ENCODE results near the gene MMP24.

MMP24 gene

GRCh38 chr20:35290186-35290886, 63.8 kb downstream of the MMP24 start:
- H3K36me3 ChIP-seq (ENCODE audit: control insufficient read depth in 4 of 4, insufficient read depth in 4 of 4, low read length in 3 of 4): no peaks in the 10 kb centered on the region
- POLR2A ChIA-PET: no interaction called here

GRCh38 chr20:35290887-35291417, 64.5 kb downstream of the MMP24 start:
- 94% methylated on average over 4 of the region's 7 CpGs for WGBS (ENCODE audit: insufficient coverage)
- ChIA-PET CTCF (interaction anchor here (1.3 to 4.3 kb wide), 2 partner anchors 13 to 30 kb away, joined by 3 to 17 read pairs; no protein-coding TSS in a partner anchor), POLR2A (no interaction called here)
- Histone ChIP-seq H3K27ac (ENCODE audit: insufficient read depth in 1 of 2, low read depth in 1 of 2, low read length in 2 of 2, poor library complexity in 1 of 2, severe bottlenecking in 2 of 2) (no peak overlapping the region), H3K27me3 (replicated peaks in 2 of 5; ENCODE audit: control insufficient read depth in 4 of 5, insufficient read depth in 5 of 5, low read length in 4 of 5) (no peaks in the 10 kb centered on the region), H3K4me1 (ENCODE audit: control extremely low read depth in 1 of 4, control insufficient read depth in 4 of 4, insufficient read depth in 4 of 4, low read length in 3 of 4) (peaks cover 0 to 1% (median 0%) of the 10 kb centered on the region in 4 experiments), H3K9me3 (ENCODE audit: control extremely low read depth in 1 of 5, control insufficient read depth in 4 of 5, insufficient read depth in 2 of 5, low read depth in 1 of 5, low read length in 4 of 5) (no peaks in the 10 kb centered on the region), H3K4me3 (ENCODE audit: control insufficient read depth in 1 of 7, extremely low read depth in 1 of 7, insufficient read depth in 4 of 7, low read depth in 2 of 7, low read length in 6 of 7) (no peak overlapping the region), H3K36me3 (ENCODE audit: control insufficient read depth in 4 of 4, insufficient read depth in 4 of 4, low read length in 3 of 4) (no peaks in the 10 kb centered on the region)
- no peak for DNase-seq

More at GRCh38 chr20:35290186-35290886, 63.8 kb downstream of the MMP24 start:
- H3K27ac ChIP-seq (ENCODE audit: insufficient read depth in 1 of 2, low read depth in 1 of 2, low read length in 2 of 2, poor library complexity in 1 of 2, severe bottlenecking in 2 of 2): no peak overlapping the region
- no peaks in the 10 kb centered on the region for H3K9me3 ChIP-seq (ENCODE audit: control extremely low read depth in 1 of 5, control insufficient read depth in 4 of 5, insufficient read depth in 2 of 5, low read depth in 1 of 5, low read length in 4 of 5)
- CTCF ChIA-PET: interaction anchor here (1.3 to 4.3 kb wide), 2 partner anchors 14 to 30 kb away, joined by 3 to 17 read pairs; no protein-coding TSS in a partner anchor
- H3K4me3 ChIP-seq (ENCODE audit: control insufficient read depth in 1 of 7, extremely low read depth in 1 of 7, insufficient read depth in 4 of 7, low read depth in 2 of 7, low read length in 6 of 7): no peak overlapping the region
- 93% methylated on average over 7 of the region's 7 CpGs for WGBS (ENCODE audit: insufficient coverage)
- no peaks in the 10 kb centered on the region for H3K27me3 ChIP-seq (replicated peaks in 2 of 5; ENCODE audit: control insufficient read depth in 4 of 5, insufficient read depth in 5 of 5, low read length in 4 of 5)
- no peak for DNase-seq
- H3K4me1 ChIP-seq (ENCODE audit: control extremely low read depth in 1 of 4, control insufficient read depth in 4 of 4, insufficient read depth in 4 of 4, low read length in 3 of 4): no peaks in the 10 kb centered on the region

- peaks cover 0 to 2% (median 0%) of the 10 kb centered on the region in 4 experiments for H3K4me1 ChIP-seq (ENCODE audit: control extremely low read depth in 1 of 4, control insufficient read depth in 4 of 4, insufficient read depth in 4 of 4, low read length in 3 of 4)
- no peak for DNase-seq
- CTCF ChIA-PET: interaction anchor here (1.3 to 4.3 kb wide), 2 partner anchors 12 kb away, joined by 3 to 17 read pairs; no protein-coding TSS in a partner anchor
- POLR2A ChIA-PET: no interaction called here
- no peak within 1 kb of the TSS for H3K4me3 ChIP-seq (ENCODE audit: control insufficient read depth in 1 of 7, extremely low read depth in 1 of 7, insufficient read depth in 4 of 7, low read depth in 2 of 7, low read length in 6 of 7)
- H3K27me3 ChIP-seq (replicated peaks in 2 of 5; ENCODE audit: control insufficient read depth in 4 of 5, insufficient read depth in 5 of 5, low read length in 4 of 5): no peaks in the 10 kb centered on the region
- H3K36me3 ChIP-seq (ENCODE audit: control insufficient read depth in 4 of 4, insufficient read depth in 4 of 4, low read length in 3 of 4): no peaks in the 10 kb centered on the region
- 94% methylated on average over 37 of the region's 40 CpGs for WGBS (ENCODE audit: insufficient coverage)
- no peaks in the 10 kb centered on the region for H3K9me3 ChIP-seq (ENCODE audit: control extremely low read depth in 1 of 5, control insufficient read depth in 4 of 5, insufficient read depth in 2 of 5, low read depth in 1 of 5, low read length in 4 of 5)
- H3K27ac ChIP-seq (ENCODE audit: insufficient read depth in 1 of 2, low read depth in 1 of 2, low read length in 2 of 2, poor library complexity in 1 of 2, severe bottlenecking in 2 of 2): no peak within 1 kb of the TSS
Measured at GRCh38 chr20:35291654-35292503, 65.4 kb downstream of the MMP24 start, which contains the start of gene FAM83C. TSS of gene FAM83C (minus strand) at chr20:35292425. CDS start at chr20:35292304, 121 bp downstream.

GRCh38 chr20:35292504-35293285, 66.2 kb downstream of the MMP24 start:
- H3K4me1 ChIP-seq (ENCODE audit: control extremely low read depth in 1 of 4, control insufficient read depth in 4 of 4, insufficient read depth in 4 of 4, low read length in 3 of 4): peaks cover 0 to 2% (median 0%) of the 10 kb centered on the region in 4 experiments
- ChIA-PET CTCF (interaction anchor here (1.3 kb wide), 1 partner anchor 11 kb away, joined by 3 read pairs; no protein-coding TSS in a partner anchor), POLR2A (no interaction called here)
- no peak for DNase-seq
- no peaks in the 10 kb centered on the region for H3K9me3 ChIP-seq (ENCODE audit: control extremely low read depth in 1 of 5, control insufficient read depth in 4 of 5, insufficient read depth in 2 of 5, low read depth in 1 of 5, low read length in 4 of 5)
- no peaks in the 10 kb centered on the region for H3K27me3 ChIP-seq (replicated peaks in 2 of 5; ENCODE audit: control insufficient read depth in 4 of 5, insufficient read depth in 5 of 5, low read length in 4 of 5)
- no peaks in the 10 kb centered on the region for H3K36me3 ChIP-seq (ENCODE audit: control insufficient read depth in 4 of 4, insufficient read depth in 4 of 4, low read length in 3 of 4)
- no peak overlapping the region for H3K27ac ChIP-seq (ENCODE audit: insufficient read depth in 1 of 2, low read depth in 1 of 2, low read length in 2 of 2, poor library complexity in 1 of 2, severe bottlenecking in 2 of 2)
- WGBS (ENCODE audit: insufficient coverage): 95% methylated on average over 18 of the region's 23 CpGs
- no peak overlapping the region for H3K4me3 ChIP-seq (ENCODE audit: control insufficient read depth in 1 of 7, extremely low read depth in 1 of 7, insufficient read depth in 4 of 7, low read depth in 2 of 7, low read length in 6 of 7)

- H3K9me3 ChIP-seq (ENCODE audit: control extremely low read depth in 1 of 5, control insufficient read depth in 4 of 5, insufficient read depth in 2 of 5, low read depth in 1 of 5, low read length in 4 of 5): no peaks in the 10 kb centered on the region
- H3K4me3 ChIP-seq (ENCODE audit: control insufficient read depth in 1 of 7, extremely low read depth in 1 of 7, insufficient read depth in 4 of 7, low read depth in 2 of 7, low read length in 6 of 7): no peak overlapping the region
- DNase-seq: no peak
- no peaks in the 10 kb centered on the region for H3K36me3 ChIP-seq (ENCODE audit: control insufficient read depth in 4 of 4, insufficient read depth in 4 of 4, low read length in 3 of 4)
- POLR2A ChIA-PET: no interaction called here
- CTCF ChIA-PET: interaction anchor here (0.6 to 1.3 kb wide), 3 partner anchors 10 to 93 kb away, joined by 3 read pairs; no protein-coding TSS in a partner anchor
- H3K27me3 ChIP-seq (replicated peaks in 2 of 5; ENCODE audit: control insufficient read depth in 4 of 5, insufficient read depth in 5 of 5, low read length in 4 of 5): no peaks in the 10 kb centered on the region
- H3K27ac ChIP-seq (ENCODE audit: insufficient read depth in 1 of 2, low read depth in 1 of 2, low read length in 2 of 2, poor library complexity in 1 of 2, severe bottlenecking in 2 of 2): no peak overlapping the region
- 97% methylated on average over 13 of the region's 19 CpGs for WGBS (ENCODE audit: insufficient coverage)
- peaks cover 0 to 2% (median 0%) of the 10 kb centered on the region in 4 experiments for H3K4me1 ChIP-seq (ENCODE audit: control extremely low read depth in 1 of 4, control insufficient read depth in 4 of 4, insufficient read depth in 4 of 4, low read length in 3 of 4)
Measured at GRCh38 chr20:35293303-35294292, 67.1 kb downstream of the MMP24 start.

GRCh38 chr20:35294293-35294685, 67.8 kb downstream of the MMP24 start:
- Histone ChIP-seq H3K4me3 (ENCODE audit: control insufficient read depth in 1 of 7, extremely low read depth in 1 of 7, insufficient read depth in 4 of 7, low read depth in 2 of 7, low read length in 6 of 7) (no peak overlapping the region), H3K9me3 (ENCODE audit: control extremely low read depth in 1 of 5, control insufficient read depth in 4 of 5, insufficient read depth in 2 of 5, low read depth in 1 of 5, low read length in 4 of 5) (no peaks in the 10 kb centered on the region), H3K27ac (ENCODE audit: insufficient read depth in 1 of 2, low read depth in 1 of 2, low read length in 2 of 2, poor library complexity in 1 of 2, severe bottlenecking in 2 of 2) (no peak overlapping the region), H3K27me3 (replicated peaks in 2 of 5; ENCODE audit: control insufficient read depth in 4 of 5, insufficient read depth in 5 of 5, low read length in 4 of 5) (no peaks in the 10 kb centered on the region), H3K36me3 (ENCODE audit: control insufficient read depth in 4 of 4, insufficient read depth in 4 of 4, low read length in 3 of 4) (no peaks in the 10 kb centered on the region), H3K4me1 (ENCODE audit: control extremely low read depth in 1 of 4, control insufficient read depth in 4 of 4, insufficient read depth in 4 of 4, low read length in 3 of 4) (peaks cover 0 to 2% (median 0%) of the 10 kb centered on the region in 4 experiments)
- WGBS (ENCODE audit: insufficient coverage): 80% methylated on average over 3 of the region's 5 CpGs
- ChIA-PET CTCF (interaction anchor here (0.6 to 0.8 kb wide), 2 partner anchors 11 to 92 kb away, joined by 3 read pairs; no protein-coding TSS in a partner anchor), POLR2A (no interaction called here)
- DNase-seq: no peak
